Measurements from ENCODE around the gene KCNJ11. TPM values are rescaled to one million over a fixed set of nuclear protein-coding genes. Genes with fewer than 3 reads are reported as not detected.

Gene KCNJ11
- total and polyA plus RNA-seq, 8 donors, result 1.8 to 11.6 (median 8.1) TPM

DNA sequence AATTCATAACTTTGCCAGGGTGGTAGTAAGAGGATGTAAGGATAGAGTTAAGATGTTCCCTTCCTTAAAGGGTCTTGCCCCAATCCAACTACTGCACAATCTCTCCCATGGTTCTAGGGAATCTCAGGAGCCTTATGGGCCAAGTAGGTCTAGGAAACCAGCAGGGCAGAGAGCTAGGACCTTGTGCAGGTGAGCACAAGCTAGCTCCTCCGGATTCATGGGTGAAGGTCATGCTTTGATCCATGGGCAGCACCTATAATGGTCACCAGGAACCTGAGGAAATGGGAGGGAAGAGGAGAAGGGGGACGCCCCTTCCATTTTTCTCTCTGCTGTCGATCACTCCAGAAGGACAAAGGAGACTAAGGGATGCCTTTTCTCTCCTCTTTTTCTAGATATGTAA, 16.8 kb downstream of the KCNJ11 start:
- H3K4me3 ChIP-seq, result no peak overlapping the region
- H3K27me3 ChIP-seq, result no peaks in the 10 kb centered on the region
- intact Hi-C loops (cut with DNase I), result no loop called here
- H3K9me3 ChIP-seq, result peaks cover 19 to 77% of the 10 kb centered on the region in 2 donors
- no peak for DNase-seq
- peaks cover 0 to 98% of the 10 kb centered on the region in 2 donors for H3K36me3 ChIP-seq
- ATAC-seq, result no peak
- H3K27ac ChIP-seq, result no peak overlapping the region
- H3K4me1 ChIP-seq, result no peaks in the 10 kb centered on the region
- no peak for TF ChIP-seq CTCF (IDR thresholded peaks at IDR 0.05)

DNA sequence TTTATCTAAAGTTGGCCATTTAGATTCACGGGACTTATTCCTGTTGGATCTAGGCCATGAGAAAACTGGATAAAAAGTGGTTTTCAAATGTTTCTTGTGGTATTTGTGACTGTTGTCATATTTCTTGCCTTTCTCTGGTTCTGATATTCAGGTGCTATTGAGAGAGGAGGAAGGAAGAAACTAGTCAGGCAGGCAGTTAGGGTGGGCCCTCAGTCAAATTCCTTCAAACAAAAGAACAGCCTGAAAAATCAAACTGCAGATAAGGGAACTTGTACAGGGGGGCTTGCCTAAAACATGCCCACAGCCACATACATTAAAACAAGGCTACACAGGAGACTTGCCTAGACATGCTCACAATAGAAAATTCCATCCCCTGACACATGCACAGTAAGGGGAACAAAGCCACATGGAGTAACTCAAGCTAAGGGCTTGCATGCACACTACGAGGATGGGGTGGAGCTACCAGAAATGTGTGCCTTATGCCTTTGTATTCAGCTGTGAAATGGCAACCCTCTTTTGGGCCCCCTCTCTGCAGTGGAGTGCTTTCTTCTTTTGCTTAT, 18.7 kb downstream of the KCNJ11 start:
- DNase-seq, result no peak
- no peaks in the 10 kb centered on the region for H3K27me3 ChIP-seq
- no peak for ATAC-seq
- H3K4me1 ChIP-seq, result no peaks in the 10 kb centered on the region
- no peak for TF ChIP-seq CTCF (IDR thresholded peaks at IDR 0.05)
- peaks cover 0 to 91% of the 10 kb centered on the region in 2 donors for H3K36me3 ChIP-seq
- H3K9me3 ChIP-seq, result peaks cover 19 to 67% of the 10 kb centered on the region in 2 donors
- intact Hi-C loops (cut with DNase I), result no loop called here
- no peak overlapping the region for H3K4me3 ChIP-seq
- no peak overlapping the region for H3K27ac ChIP-seq

DNA sequence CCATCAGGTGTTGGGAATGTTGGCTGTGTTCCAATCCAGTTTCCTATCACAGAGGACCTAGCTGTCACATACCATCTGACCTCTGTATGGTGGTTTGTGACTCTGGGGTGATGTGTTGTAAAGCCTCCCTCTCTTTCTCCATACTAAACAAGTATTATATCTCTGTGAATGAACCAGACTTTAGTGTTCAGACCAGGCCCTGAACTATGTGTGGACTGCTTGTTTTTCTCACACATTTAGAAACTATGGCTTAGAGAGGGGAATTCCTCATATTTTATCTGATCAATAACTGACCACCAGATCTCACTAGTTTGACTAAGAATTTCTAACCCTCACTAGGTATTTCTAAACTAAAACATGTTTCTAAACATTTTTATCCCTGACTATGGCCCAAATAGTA, 19.4 kb downstream of the KCNJ11 start:
- intact Hi-C loops (cut with DNase I), result no loop called here
- DNase-seq (no peak), ATAC-seq (no peak)
- Histone ChIP-seq H3K4me3 (no peak overlapping the region), H3K27ac (no peak overlapping the region), H3K36me3 (peaks cover 0 to 84% of the 10 kb centered on the region in 2 donors), H3K4me1 (no peaks in the 10 kb centered on the region), H3K27me3 (no peaks in the 10 kb centered on the region), H3K9me3 (peaks cover 19 to 60% of the 10 kb centered on the region in 2 donors)
- no peak for TF ChIP-seq CTCF (IDR thresholded peaks at IDR 0.05)

DNA sequence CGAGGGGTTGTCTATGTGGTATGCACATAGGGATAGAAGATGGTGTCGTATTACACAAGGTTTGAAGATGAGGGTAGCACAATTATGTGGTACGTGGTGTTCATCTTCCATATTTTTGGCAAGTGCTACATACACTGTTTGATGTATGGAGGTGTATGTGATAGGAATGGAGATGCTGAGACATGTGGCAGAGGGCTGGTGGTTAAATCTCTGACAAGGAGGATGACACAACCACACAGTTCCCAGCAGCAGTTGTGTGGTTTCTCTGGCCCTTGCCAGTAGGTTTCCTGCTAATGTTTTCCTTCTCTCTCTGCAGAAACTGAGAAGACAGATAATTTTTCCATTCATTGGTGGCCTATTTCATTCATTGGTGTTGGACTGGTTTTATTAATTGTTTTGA, 19.9 kb downstream of the KCNJ11 start:
- no peak for TF ChIP-seq CTCF (IDR thresholded peaks at IDR 0.05)
- no peaks in the 10 kb centered on the region for H3K4me1 ChIP-seq
- H3K36me3 ChIP-seq, result peaks cover 0 to 79% of the 10 kb centered on the region in 2 donors
- no peaks in the 10 kb centered on the region for H3K27me3 ChIP-seq
- no peak for ATAC-seq
- H3K9me3 ChIP-seq, result peaks cover 19 to 55% of the 10 kb centered on the region in 2 donors
- intact Hi-C loops (cut with DNase I), result no loop called here
- H3K4me3 ChIP-seq, result no peak overlapping the region
- DNase-seq, result no peak
- no peak overlapping the region for H3K27ac ChIP-seq

DNA sequence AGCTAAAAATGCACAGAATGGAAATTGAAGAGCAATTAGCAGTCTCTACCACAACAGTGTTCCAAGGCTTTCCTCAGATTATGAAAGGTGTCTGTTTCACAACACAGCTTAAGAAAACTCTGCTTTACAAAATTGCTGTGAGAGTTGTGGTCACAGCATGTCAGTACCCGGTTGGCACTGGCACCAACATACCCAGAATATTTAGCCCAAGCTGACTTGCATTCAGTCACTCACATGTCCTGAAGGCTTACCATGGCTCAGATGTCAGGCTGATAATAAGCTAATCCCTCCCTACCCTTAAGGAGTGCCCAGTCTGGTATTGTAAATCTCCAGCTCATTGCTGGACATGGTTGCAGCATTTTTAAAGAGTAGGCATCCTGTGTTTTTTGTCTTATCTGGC, 22.0 kb downstream of the KCNJ11 start:
- no peak overlapping the region for H3K27ac ChIP-seq
- no peaks in the 10 kb centered on the region for H3K4me1 ChIP-seq
- no peak overlapping the region for H3K4me3 ChIP-seq
- TF ChIP-seq CTCF (IDR thresholded peaks at IDR 0.05), result no peak
- DNase-seq, result no peak
- peaks cover 0 to 61% of the 10 kb centered on the region in 2 donors for H3K36me3 ChIP-seq
- no peaks in the 10 kb centered on the region for H3K27me3 ChIP-seq
- intact Hi-C loops (cut with DNase I), result no loop called here
- ATAC-seq, result no peak
- H3K9me3 ChIP-seq, result peaks cover 5 to 34% of the 10 kb centered on the region in 2 donors
